Small intestine (tissue), 7 donors: Measurements from ENCODE around the gene DNAJC5. TPM values are rescaled to one million over a fixed set of nuclear protein-coding genes. Genes with fewer than 3 reads are reported as not detected.
"Not testable (repeated sequence)": the region's sequence is repeated elsewhere in the genome, so short reads cannot be mapped to it uniquely, and the experiment has no call there.

Experiments
- DNase-seq, 2 donors: peaks; one replicate each; pipeline versions ENCODE4 v3.0.0 to v3.0.0-alpha.2; 2013
- FAIRE-seq: peaks from 2 replicates; lab custom pipeline; 2012; peaks lifted over from hg19 to GRCh38; lab: Jason Lieb, UNC
- H3K27ac ChIP-seq, 3 donors: one replicate each; pipeline ENCODE4 v1.5.1; 2013; ENCODE audit warnings: low read length in 2 of 3, mild to moderate bottlenecking in 2 of 3, control low read depth in 1 of 3, inconsistent platforms in 1 of 3, low read depth in 1 of 3, moderate library complexity in 1 of 3
- H3K27me3 ChIP-seq, 3 donors: one replicate each; pipeline ENCODE4 v1.6.1; 2013; ENCODE audit warnings: low read length in 3 of 3, inconsistent platforms in 1 of 3; ENCODE audit not compliant: control insufficient read depth in 3 of 3, insufficient read depth in 3 of 3
- H3K36me3 ChIP-seq, 3 donors: one replicate each; pipeline ENCODE4 v1.6.1; 2013; ENCODE audit warnings: low read length in 3 of 3, inconsistent platforms in 1 of 3, low read depth in 1 of 3, mild to moderate bottlenecking in 1 of 3, moderate library complexity in 1 of 3; ENCODE audit not compliant: control insufficient read depth in 3 of 3, insufficient read depth in 2 of 3
- H3K4me1 ChIP-seq, 3 donors: one replicate each; pipeline ENCODE4 v1.6.1; 2013; ENCODE audit warnings: low read length in 2 of 3, inconsistent platforms in 1 of 3, low read depth in 1 of 3, mild to moderate bottlenecking in 1 of 3, moderate library complexity in 1 of 3; ENCODE audit not compliant: control insufficient read depth in 3 of 3, insufficient read depth in 2 of 3
- H3K4me3 ChIP-seq, 3 donors: one replicate each; pipeline ENCODE4 v1.5.1; 2013; ENCODE audit warnings: low read length in 3 of 3, control low read depth in 1 of 3, inconsistent platforms in 1 of 3, low read depth in 1 of 3, mild to moderate bottlenecking in 1 of 3, moderate library complexity in 1 of 3
- H3K9me3 ChIP-seq, 2 donors: one replicate each; pipeline ENCODE4 v1.6.1; 2013; ENCODE audit warnings: low read depth in 1 of 2, low read length in 1 of 2; ENCODE audit not compliant: control insufficient read depth in 2 of 2, insufficient read depth in 1 of 2
- WGBS, 3 donors: extraction: QIAGEN DNeasy Blood & Tissue Kit; methylation state at CpG; one replicate each; pipeline ENCODE4 v1.1.7; 2013; 5-methylcytosine and 5-hydroxymethylcytosine counted together
- polyA plus RNA-seq, 4 donors: library from polyadenylated mRNA; stranded (reverse) in 3 of 4; unstranded in 1 of 4; fragments of 200-250 nt in 3 of 4; fragments of 120-200 nt in 1 of 4; gene quantifications; one replicate each; pipeline versions ENCODE4 v1.2.1 to v1.2.3, GENCODE V29; 2013
- donor health status: healthy with polysubstance abuse.
- donor health status: control.
- donor health status: control.
- donor health status: Bipolar disorder and iron deficiency.
- donor health status: healthy.

DNAJC5 gene
- polyA plus RNA-seq, 4 donors = 20.6 to 52.3 (median 40.3) TPM

DNA sequence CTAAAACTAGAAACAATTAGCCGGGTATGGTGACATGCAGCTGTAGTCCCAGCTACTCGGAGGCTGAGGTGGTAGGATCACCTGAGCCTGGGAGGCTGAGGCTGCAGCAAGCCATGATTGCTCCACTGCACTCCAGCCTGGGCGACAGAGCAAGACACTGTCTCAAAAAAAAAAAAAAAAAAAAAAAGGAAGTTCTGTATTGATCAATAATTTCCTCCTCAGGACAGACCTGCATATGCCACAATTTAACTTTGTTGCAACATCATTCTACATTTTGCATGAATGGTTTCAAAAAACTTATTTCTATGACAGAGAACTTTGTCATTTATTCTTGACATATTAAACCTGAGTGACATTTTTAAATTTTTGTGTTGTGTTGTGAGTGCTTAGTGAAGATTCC lies 5.5 kb downstream of the DNAJC5 start:
- WGBS, 3 donors = 62 to 82% (median 75%) methylated on average over 3 of the region's 3 CpGs
- H3K36me3 ChIP-seq = peaks cover 0 to 24% (median 2%) of the 10 kb centered on the region in 3 donors
- no peak overlapping the region for H3K4me3 ChIP-seq
- no peak for FAIRE-seq
- H3K27ac ChIP-seq = peak overlapping the region in 1 of 3 donors; percentile 3
- no peaks in the 10 kb centered on the region for H3K9me3 ChIP-seq
- H3K4me1 ChIP-seq = peaks cover 5 to 13% (median 7%) of the 10 kb centered on the region in 3 donors
- H3K27me3 ChIP-seq = no peaks in the 10 kb centered on the region
- DNase-seq = no peak

DNA sequence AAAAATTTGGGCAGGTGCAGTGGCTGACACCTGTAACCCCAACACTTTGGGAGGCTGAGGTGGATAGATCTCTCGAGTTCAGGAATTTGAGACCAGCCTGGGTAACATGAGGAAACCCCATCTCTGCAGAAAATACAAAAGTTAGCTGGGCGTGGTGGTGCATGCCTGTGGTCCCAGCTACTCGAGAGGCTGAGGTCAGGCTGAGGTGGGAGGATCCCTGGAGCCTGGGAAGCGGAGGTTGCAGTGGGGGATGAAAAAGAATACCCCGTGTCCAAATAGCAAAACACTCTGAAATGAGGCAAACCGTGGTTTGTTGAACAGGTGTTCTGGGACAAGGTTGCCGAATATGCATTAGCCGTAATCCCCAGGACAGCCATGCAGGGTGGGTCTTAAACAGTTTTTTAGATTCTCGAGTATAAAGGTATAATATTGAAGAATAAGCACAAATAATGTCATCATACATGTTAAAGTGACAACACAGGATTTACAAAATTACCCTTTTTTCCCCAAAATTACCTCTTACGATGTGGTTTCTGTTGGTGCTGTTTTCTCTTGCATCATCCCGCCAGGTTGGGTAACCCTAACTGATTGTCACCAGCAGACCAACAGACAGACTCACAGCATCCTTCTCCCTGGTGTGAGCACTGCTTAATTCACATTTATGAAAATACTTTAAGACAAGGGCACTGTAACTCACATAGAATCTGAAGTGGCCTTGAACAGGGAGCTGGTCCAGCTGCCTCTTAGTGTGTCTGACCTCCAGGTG lies 9.1 kb downstream of the DNAJC5 start:
- FAIRE-seq = no peak
- 83 to 87% (median 85%) methylated on average over 11 of the region's 11 CpGs for WGBS, 3 donors
- no peak for DNase-seq

DNA sequence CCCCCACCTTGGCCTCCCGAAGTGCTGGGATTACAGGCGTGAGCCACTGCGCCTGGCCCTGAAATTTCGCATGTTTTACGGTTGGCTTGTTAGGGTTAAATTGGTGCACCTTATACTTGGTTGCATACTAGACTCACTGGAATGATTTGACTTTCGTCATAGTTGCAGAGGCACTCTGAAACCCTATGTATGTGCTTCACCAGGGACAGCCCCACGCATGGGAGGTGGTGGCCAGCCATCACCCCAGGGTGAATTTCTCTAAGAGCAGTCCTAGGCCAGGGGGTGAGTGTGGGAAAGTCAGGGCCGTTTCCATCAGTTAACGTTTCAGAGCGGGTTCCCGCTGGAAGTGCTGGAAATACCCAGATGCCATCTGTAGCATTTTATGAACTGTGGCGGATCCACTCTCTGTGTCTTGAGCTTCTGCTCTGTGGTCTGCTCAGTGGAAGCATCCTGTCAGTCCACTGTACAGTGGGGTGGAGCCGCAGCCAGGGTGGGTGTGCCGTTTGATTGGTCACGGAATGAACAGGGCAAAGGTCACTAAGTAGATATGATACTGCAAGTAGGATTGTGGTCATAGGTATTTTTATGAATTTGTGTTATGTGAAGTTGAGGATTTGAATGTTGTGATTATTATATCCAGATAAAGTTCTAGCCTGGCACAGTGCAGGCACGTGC lies 13.2 kb downstream of the DNAJC5 start:
- peak; percentile 73 to 93 for DNase-seq
- 33 to 65% (median 54%) methylated on average over 16 of the region's 16 CpGs for WGBS, 3 donors
- H3K4me3 ChIP-seq = no peak overlapping the region
- no peaks in the 10 kb centered on the region for H3K27me3 ChIP-seq
- FAIRE-seq = no peak
- H3K9me3 ChIP-seq = no peaks in the 10 kb centered on the region
- peaks cover 0 to 12% (median 10%) of the 10 kb centered on the region in 3 donors for H3K4me1 ChIP-seq
- peak overlapping the region in 2 of 3 donors; percentile 78 to 81 for H3K27ac ChIP-seq
- peaks cover 0 to 14% (median 2%) of the 10 kb centered on the region in 3 donors for H3K36me3 ChIP-seq

More for the DNA sequence above, 9.1 kb downstream of the DNAJC5 start:
- H3K27me3 ChIP-seq = no peaks in the 10 kb centered on the region
- H3K4me1 ChIP-seq = peaks cover 3 to 9% (median 9%) of the 10 kb centered on the region in 3 donors
- H3K9me3 ChIP-seq = no peaks in the 10 kb centered on the region
- H3K36me3 ChIP-seq = peaks cover 0 to 18% (median 2%) of the 10 kb centered on the region in 3 donors
- H3K4me3 ChIP-seq = no peak overlapping the region
- no peak overlapping the region for H3K27ac ChIP-seq

DNA sequence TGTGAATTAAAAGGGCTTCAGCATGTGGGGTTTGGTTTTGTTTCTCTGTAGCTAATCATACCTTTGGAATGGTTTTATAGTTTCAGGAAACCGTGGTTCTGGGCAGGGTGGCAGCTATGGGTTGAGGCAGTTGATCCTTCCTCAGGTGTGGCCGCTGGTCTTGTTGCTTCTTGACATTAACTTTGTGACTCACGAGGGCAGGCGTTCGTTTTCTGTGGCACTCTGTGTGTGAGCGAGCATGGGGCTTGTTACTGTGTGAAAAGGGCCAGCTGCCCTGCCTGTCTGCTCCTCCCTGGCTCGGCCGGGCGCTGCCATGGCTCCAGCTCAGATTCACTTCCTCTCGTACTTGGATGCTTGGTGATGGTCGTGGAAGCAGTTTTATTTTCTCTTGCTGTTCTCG lies 16.2 kb downstream of the DNAJC5 start:
- no peak overlapping the region for H3K4me3 ChIP-seq
- DNase-seq = peak in 1 of 2 donors; percentile 95
- peaks cover 0 to 10% of the 10 kb centered on the region in 2 donors for H3K9me3 ChIP-seq
- H3K27ac ChIP-seq = peak overlapping the region in 2 of 3 donors; percentile 2 to 76
- H3K36me3 ChIP-seq = peaks cover 0 to 18% (median 0%) of the 10 kb centered on the region in 3 donors
- no peaks in the 10 kb centered on the region for H3K27me3 ChIP-seq
- H3K4me1 ChIP-seq = peaks cover 0 to 11% (median 10%) of the 10 kb centered on the region in 3 donors
- FAIRE-seq = no peak
- WGBS, 3 donors = 18 to 38% (median 22%) methylated on average over 12 of the region's 12 CpGs

DNA sequence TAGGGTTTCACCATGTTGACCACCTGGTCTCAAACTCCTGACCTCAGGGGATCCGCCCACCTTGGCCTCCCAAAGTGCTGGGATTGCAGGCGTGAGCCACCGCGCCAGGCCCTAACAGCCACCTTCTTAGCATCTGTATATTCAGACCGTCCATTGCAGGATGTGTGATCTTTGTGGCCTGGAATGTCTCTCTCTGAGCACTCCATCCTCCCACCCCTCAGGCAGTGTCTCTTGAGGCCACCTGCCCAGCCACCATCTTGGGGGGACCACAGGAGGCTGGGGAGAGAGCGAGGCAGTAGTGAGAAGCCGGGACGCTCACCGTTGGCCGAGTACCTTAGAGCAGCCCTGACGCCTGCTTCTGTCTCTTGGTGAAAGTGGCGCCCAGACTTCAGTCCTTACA lies 18.8 kb downstream of the DNAJC5 start:
- FAIRE-seq = no peak
- 96 to 99% (median 96%) methylated on average over 12 of the region's 12 CpGs for WGBS, 3 donors
- no peak for DNase-seq
- Histone ChIP-seq H3K4me1 (peaks cover 0 to 5% (median 3%) of the 10 kb centered on the region in 3 donors), H3K36me3 (peaks cover 0 to 28% (median 0%) of the 10 kb centered on the region in 3 donors), H3K9me3 (peaks cover 0 to 15% of the 10 kb centered on the region in 2 donors), H3K27me3 (no peaks in the 10 kb centered on the region), H3K4me3 (no peak overlapping the region), H3K27ac (no peak overlapping the region)

DNA sequence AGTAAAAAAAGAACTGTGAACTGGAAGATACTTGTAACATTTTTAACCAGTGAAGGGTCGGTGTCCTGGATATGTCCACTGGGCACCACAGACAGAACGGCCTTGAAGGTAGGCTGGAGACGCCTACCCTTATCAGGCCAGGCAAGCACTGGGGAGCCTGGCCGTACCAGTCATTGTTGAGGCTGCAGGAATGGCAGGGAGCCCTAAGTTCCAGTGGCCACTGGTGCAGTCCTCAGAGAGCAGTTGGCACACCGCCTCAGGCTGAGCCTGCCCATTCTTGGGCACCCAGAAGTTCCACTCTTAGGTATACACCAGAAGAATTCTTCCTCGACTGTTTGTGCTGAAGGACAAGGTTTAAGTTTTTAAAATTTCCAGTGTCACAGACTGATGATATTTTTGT lies 20.5 kb downstream of the DNAJC5 start:
- peaks cover 0 to 15% of the 10 kb centered on the region in 2 donors for H3K9me3 ChIP-seq
- 78 to 96% (median 83%) methylated on average over 6 of the region's 6 CpGs for WGBS, 3 donors
- H3K27me3 ChIP-seq = no peaks in the 10 kb centered on the region
- H3K27ac ChIP-seq = no peak overlapping the region
- FAIRE-seq (no peak), DNase-seq (peak in 1 of 2 donors; percentile 34)
- no peak overlapping the region for H3K4me3 ChIP-seq
- peaks cover 0 to 33% (median 2%) of the 10 kb centered on the region in 3 donors for H3K36me3 ChIP-seq
- H3K4me1 ChIP-seq = peaks cover 0 to 4% (median 0%) of the 10 kb centered on the region in 3 donors

DNA sequence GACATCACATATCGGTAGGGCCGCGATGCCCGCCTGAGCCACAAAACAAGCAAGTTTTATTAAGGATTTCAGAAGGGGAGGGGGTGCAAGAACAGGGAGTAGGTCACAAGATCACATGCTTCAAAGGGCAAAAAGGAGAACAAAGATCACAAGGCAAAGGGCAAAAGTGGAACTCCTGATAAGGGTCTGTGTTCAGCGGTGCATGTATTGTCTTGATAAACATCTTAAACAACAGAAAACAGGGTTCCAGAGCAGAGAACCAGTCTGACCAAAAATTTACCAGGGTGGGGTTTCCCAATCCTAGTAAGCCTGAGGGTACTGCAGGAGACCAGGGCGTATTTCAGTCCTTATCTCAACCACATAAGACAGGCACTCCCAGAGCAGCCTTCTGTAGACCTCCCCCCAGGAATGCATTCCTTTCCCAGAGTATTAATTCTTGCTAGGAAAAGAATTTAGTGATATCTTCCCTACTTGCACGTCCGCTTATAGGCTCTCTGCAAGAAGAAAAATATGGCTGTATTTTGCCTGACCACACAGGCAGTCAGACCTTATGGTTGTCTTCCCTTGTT lies 21.5 kb downstream of the DNAJC5 start:
- peak in 1 of 2 donors; percentile 33 for DNase-seq
- H3K27ac ChIP-seq, H3K27me3 ChIP-seq, FAIRE-seq, H3K4me3 ChIP-seq, H3K4me1 ChIP-seq: not testable (repeated sequence)
- peaks cover 0 to 36% (median 4%) of the 10 kb centered on the region in 3 donors for H3K36me3 ChIP-seq
- peaks cover 0 to 15% of the 10 kb centered on the region in 2 donors for H3K9me3 ChIP-seq
- WGBS, 3 donors = 88 to 92% (median 88%) methylated on average over 8 of the region's 8 CpGs

- H3K27ac ChIP-seq = no peak overlapping the region
- peaks cover 0 to 43% (median 4%) of the 10 kb centered on the region in 3 donors for H3K36me3 ChIP-seq
- no peak for DNase-seq
- no peak for FAIRE-seq
- peaks cover 0 to 1% (median 0%) of the 10 kb centered on the region in 3 donors for H3K4me1 ChIP-seq
- H3K4me3 ChIP-seq = no peak overlapping the region
- no peaks in the 10 kb centered on the region for H3K27me3 ChIP-seq
- 84 to 95% (median 85%) methylated on average over 11 of the region's 11 CpGs for WGBS, 3 donors
- H3K9me3 ChIP-seq = peaks cover 0 to 15% of the 10 kb centered on the region in 2 donors
Observed at GRCh38 chr20:63917811-63918210, 22.9 kb downstream of the DNAJC5 start.
